B cell (primary cell): ENCODE measurements around the gene CTNNA3. TPM values are rescaled to one million over a fixed set of nuclear protein-coding genes. Genes with fewer than 3 reads are reported as not detected.

Source experiments
- ATAC-seq: fragments of 200-7000 bp; cut with Tn5 transposase; one replicate; pipeline ENCODE4 v1.10.0; 2021; ENCODE audit warnings: low read depth, mild to moderate bottlenecking, moderate number of reproducible peaks, moderate library complexity
- CTCF ChIA-PET: fragments of 350-600 bp; sonication (Branson Sonifier 250); formaldehyde crosslinking; loops from one replicate; lab custom pipeline; 2021; ENCODE audit warnings: antibody characterized with exemption, inconsistent platforms; lab: Charles Lee
- POLR2A ChIA-PET: fragments of 350-600 bp; sonication (Branson Sonifier 250); formaldehyde crosslinking; loops from one replicate; lab custom pipeline; 2021; ENCODE audit warnings: antibody characterized with exemption; lab: Charles Lee
- DNase-seq: peaks from one replicate; pipeline ENCODE4 v3.0.0; 2013
- H2AFZ ChIP-seq: 2 replicates; pipeline ENCODE4 v1.6.1; 2012; ENCODE audit warnings: mild to moderate bottlenecking, low read depth, low read length; ENCODE audit not compliant: insufficient read depth, poor library complexity, severe bottlenecking
- H3K27ac ChIP-seq, 2 donors: 1 replicate in 1 of 2; 2 replicates in 1 of 2; pipeline ENCODE4 v1.5.1; 2012 to 2013; ENCODE audit warnings: low read length in 2 of 2, mild to moderate bottlenecking in 2 of 2, moderate library complexity in 1 of 2
- H3K27me3 ChIP-seq, 4 experiments: fragments of 200-600 bp in 1 of 4; sonication (generic) in 1 of 4; replicated peaks in 1 of 4; 1 replicate in 2 of 4; 2 replicates in 2 of 4; pipeline versions ENCODE4 v1.6.1 to v1.7.0; 2013 to 2016; ENCODE audit warnings: low read length in 3 of 4, mild to moderate bottlenecking in 2 of 4, mixed read lengths in 1 of 4, moderate library complexity in 1 of 4; ENCODE audit not compliant: insufficient read depth in 4 of 4, control insufficient read depth in 3 of 4; ENCODE audit errors: control extremely low read depth in 1 of 4
- H3K36me3 ChIP-seq, 2 experiments: replicated peaks in 1 of 2; 1 replicate in 1 of 2; 2 replicates in 1 of 2; pipeline versions ENCODE4 v1.6.1 to v1.7.1; 2013; ENCODE audit warnings: low read length in 1 of 2; ENCODE audit not compliant: insufficient read depth in 2 of 2, control insufficient read depth in 1 of 2; ENCODE audit errors: control extremely low read depth in 1 of 2, extremely low read depth in 1 of 2
- H3K4me1 ChIP-seq, 2 donors: fragments of 200-600 bp in 1 of 2; sonication (generic) in 1 of 2; 1 replicate in 1 of 2; 2 replicates in 1 of 2; pipeline versions ENCODE4 v1.5.1 to v1.6.1; 2013 to 2017; ENCODE audit warnings: low read length in 2 of 2; ENCODE audit not compliant: control insufficient read depth in 2 of 2, insufficient read depth in 2 of 2
- H3K4me2 ChIP-seq: replicated peaks from 2 replicates; pipeline ENCODE3; 2012; ENCODE audit warnings: mild to moderate bottlenecking, low read depth, low read length; ENCODE audit not compliant: poor library complexity, severe bottlenecking
- H3K4me3 ChIP-seq, 5 experiments: fragments of 200-600 bp in 1 of 5; sonication (generic) in 1 of 5; 1 replicate in 3 of 5; 2 replicates in 2 of 5; pipeline versions ENCODE4 v1.5.1 to v1.7.0; 2011 to 2016; ENCODE audit warnings: low read length in 4 of 5, mild to moderate bottlenecking in 4 of 5, low read depth in 2 of 5, control low read depth in 1 of 5, moderate library complexity in 1 of 5; ENCODE audit not compliant: insufficient read depth in 1 of 5; ENCODE audit errors: control extremely low read depth in 1 of 5, extremely low read depth in 1 of 5
- H3K79me2 ChIP-seq: fragments of 200-600 bp; sonication (generic); one replicate; pipeline ENCODE4 v1.6.0; 2016; ENCODE audit warnings: low read length; ENCODE audit not compliant: control insufficient read depth, insufficient read depth
- H3K9ac ChIP-seq: fragments of 200-600 bp; sonication (generic); 2 replicates; pipeline ENCODE4 v1.6.1; 2017; ENCODE audit warnings: mild to moderate bottlenecking, low read length, moderate library complexity
- H3K9me3 ChIP-seq, 3 donors: one replicate each; pipeline versions ENCODE4 v1.6.1 to v1.7.1; 2013; ENCODE audit warnings: low read length in 2 of 3; ENCODE audit not compliant: control insufficient read depth in 2 of 3, insufficient read depth in 1 of 3; ENCODE audit errors: control extremely low read depth in 1 of 3
- H4K20me1 ChIP-seq: 2 replicates; pipeline ENCODE4 v1.6.0; 2012; ENCODE audit warnings: mild to moderate bottlenecking, low read length; ENCODE audit not compliant: insufficient read depth, control insufficient read depth, poor library complexity, severe bottlenecking
- H3K27ac Mint-ChIP-seq: one replicate; pipeline ENCODE4 v1.8.0; 2021; ENCODE audit warnings: mixed read lengths
- H3K27me3 Mint-ChIP-seq: one replicate; pipeline ENCODE4 v1.8.0; 2021; ENCODE audit warnings: mixed read lengths
- H3K4me1 Mint-ChIP-seq: one replicate; pipeline ENCODE4 v1.8.0; 2021; ENCODE audit warnings: mixed read lengths
- H3K4me3 Mint-ChIP-seq: one replicate; pipeline ENCODE4 v1.8.0; 2021; ENCODE audit warnings: mixed read lengths
- H3K9me3 Mint-ChIP-seq: one replicate; pipeline ENCODE4 v1.8.0; 2022; ENCODE audit warnings: mixed read lengths; ENCODE audit not compliant: insufficient read depth
- CTCF ChIP-seq: fragments of 200-600 bp; IDR thresholded peaks from one replicate; pipeline ENCODE4 v1.8.0; 2022; ENCODE audit warnings: antibody characterized with exemption, mild to moderate bottlenecking
- EZH2 ChIP-seq: IDR thresholded peaks from 2 replicates; pipeline ENCODE4 v1.6.1; 2012; ENCODE audit warnings: borderline replicate concordance, low read depth, mild to moderate bottlenecking, moderate library complexity, low read length; ENCODE audit not compliant: insufficient read depth, poor library complexity, severe bottlenecking
- WGBS: methylation state at CpG from one replicate; pipeline ENCODE4 v1.1.5; 2013; ENCODE audit warnings: missing lambda C conversion rate; ENCODE audit not compliant: insufficient coverage; 5-methylcytosine and 5-hydroxymethylcytosine counted together
- intact Hi-C: fragments of 100-400 bp; cut with micrococcal nuclease; formaldehyde crosslinking; loops from one replicate; pipeline ENCODE4 v1.10.0; 2022
- polyA plus RNA-seq: library from polyadenylated mRNA; depleted of rRNA; stranded (reverse); fragments of >200 nt; gene quantifications from 2 replicates; pipeline ENCODE4 v1.2.3, GENCODE V29; 2012
- total RNA-seq, 2 donors: library from RNA; stranded (reverse); fragments of 120-200 nt in 1 of 2; gene quantifications; 1 replicate in 1 of 2; 2 replicates in 1 of 2; pipeline versions ENCODE4 v1.2.3 to v1.2.4, GENCODE V29; 2013 to 2022

Gene CTNNA3
- total and polyA plus RNA-seq, 2 donors (not counting 1 experiment from before 2014, with no cell fraction given): 0.01 TPM; not detected in 1

GRCh38 chr10:66259836-66260235, 1436.2 kb downstream of the CTNNA3 start:
- H3K27me3 Mint-ChIP-seq: no peaks in the 10 kb centered on the region
- no peak overlapping the region for H3K27ac Mint-ChIP-seq
- Histone ChIP-seq H3K9me3 (peaks cover 0 to 2% (median 2%) of the 10 kb centered on the region in 3 donors), H2AFZ (no peak overlapping the region), H3K79me2 (no peaks in the 10 kb centered on the region), H3K27ac (no peak overlapping the region), H3K4me3 (no peak overlapping the region), H3K27me3 (no peaks in the 10 kb centered on the region), H3K9ac (no peak overlapping the region), H3K4me1 (no peaks in the 10 kb centered on the region), H3K36me3 (no peaks in the 10 kb centered on the region), H4K20me1 (no peaks in the 10 kb centered on the region), H3K4me2 (no peak overlapping the region)
- DNase-seq (no peak), ATAC-seq (no peak)
- ChIA-PET POLR2A (no interaction called here), CTCF (no interaction called here)
- no peaks in the 10 kb centered on the region for H3K4me1 Mint-ChIP-seq
- no peak for TF ChIP-seq CTCF
- no peak for TF ChIP-seq EZH2
- no peak overlapping the region for H3K4me3 Mint-ChIP-seq
- intact Hi-C loops: no loop called here
- WGBS: 56% methylated on average over 1 of the region's 2 CpGs
- peaks cover 2% of the 10 kb centered on the region for H3K9me3 Mint-ChIP-seq

GRCh38 chr10:66258693-66259092, 1437.3 kb downstream of the CTNNA3 start:
- H3K27ac ChIP-seq: no peak overlapping the region
- H3K79me2 ChIP-seq: no peaks in the 10 kb centered on the region
- no peaks in the 10 kb centered on the region for H3K36me3 ChIP-seq
- Mint-ChIP-seq H3K27ac (no peak overlapping the region), H3K27me3 (no peaks in the 10 kb centered on the region), H3K9me3 (peaks cover 2% of the 10 kb centered on the region), H3K4me3 (no peak overlapping the region), H3K4me1 (no peaks in the 10 kb centered on the region)
- ATAC-seq (no peak), DNase-seq (no peak)
- H4K20me1 ChIP-seq: no peaks in the 10 kb centered on the region
- CTCF ChIA-PET: no interaction called here
- POLR2A ChIA-PET: no interaction called here
- TF ChIP-seq EZH2: no peak
- no peak for TF ChIP-seq CTCF
- H3K4me1 ChIP-seq: no peaks in the 10 kb centered on the region
- no peak overlapping the region for H3K9ac ChIP-seq
- peaks cover 0 to 2% (median 0%) of the 10 kb centered on the region in 3 donors for H3K9me3 ChIP-seq
- WGBS: 71% methylated on average over 1 of the region's 2 CpGs
- intact Hi-C loops: no loop called here
- H3K4me3 ChIP-seq: no peak overlapping the region
- H3K4me2 ChIP-seq: no peak overlapping the region
- no peaks in the 10 kb centered on the region for H3K27me3 ChIP-seq
- no peak overlapping the region for H2AFZ ChIP-seq
